GM23338 (cell line): Measurements from ENCODE around the gene FGFR3. TPM values are rescaled to one million over a fixed set of nuclear protein-coding genes. Genes with fewer than 3 reads are reported as not detected.
A peak's percentile ranks its signal among the peaks of the same experiment; 100 is the strongest.

ENCODE experiments used
- ATAC-seq: fragments of 200-7000 bp; cut with Tn5 transposase; 3 replicates; pipeline ENCODE4 v1.9.1; 2020
- DNase-seq: peaks from one replicate; pipeline ENCODE4 v3.0.0-alpha.2; 2015; ENCODE audit warnings: low spot score
- H2AFZ ChIP-seq: fragments of 200-600 bp; sonication (generic); 2 replicates; pipeline ENCODE4 v1.8.0; 2016; ENCODE audit warnings: antibody characterized with exemption, mild to moderate bottlenecking, moderate library complexity
- H3F3A ChIP-seq: fragments of 200-600 bp; sonication (generic); replicated peaks from 2 replicates; pipeline ENCODE4 v1.8.0; 2017; ENCODE audit warnings: antibody characterized with exemption, mixed run types, low read depth
- H3K27ac ChIP-seq: fragments of 200-600 bp; sonication (generic); 2 replicates; pipeline ENCODE4 v1.6.1; 2016; ENCODE audit warnings: low read depth
- H3K27me3 ChIP-seq: fragments of 200-600 bp; sonication (generic); 2 replicates; pipeline ENCODE4 v1.8.0; 2016; ENCODE audit warnings: mild to moderate bottlenecking, mixed run types, moderate library complexity; ENCODE audit not compliant: insufficient read depth
- H3K36me3 ChIP-seq: fragments of 200-600 bp; sonication (generic); 2 replicates; pipeline ENCODE4 v1.8.0; 2016; ENCODE audit warnings: mild to moderate bottlenecking; ENCODE audit not compliant: insufficient read depth
- H3K4me1 ChIP-seq: fragments of 200-600 bp; sonication (generic); 2 replicates; pipeline ENCODE4 v1.8.0; 2016; ENCODE audit warnings: mild to moderate bottlenecking, moderate library complexity; ENCODE audit not compliant: insufficient read depth
- H3K4me2 ChIP-seq: fragments of 200-600 bp; sonication (generic); 2 replicates; pipeline ENCODE4 v1.7.1; 2017; ENCODE audit warnings: mixed run types
- H3K4me3 ChIP-seq: fragments of 200-600 bp; sonication (generic); 2 replicates; pipeline ENCODE4 v1.6.1; 2016; ENCODE audit warnings: mixed run types
- H3K79me2 ChIP-seq: fragments of 200-600 bp; sonication (generic); replicated peaks from 2 replicates; pipeline ENCODE4 v1.8.0; 2017; ENCODE audit warnings: mild to moderate bottlenecking; ENCODE audit not compliant: insufficient read depth
- H3K9me2 ChIP-seq: fragments of 200-600 bp; sonication (generic); 2 replicates; pipeline ENCODE4 v1.8.0; 2017; ENCODE audit not compliant: insufficient read depth
- H4K20me1 ChIP-seq: fragments of 200-600 bp; sonication (generic); replicated peaks from 2 replicates; pipeline ENCODE4 v1.8.0; 2017; ENCODE audit warnings: mild to moderate bottlenecking; ENCODE audit not compliant: insufficient read depth
- H3K27ac Mint-ChIP-seq: 2 replicates; pipeline ENCODE4 v1.8.0; 2020; ENCODE audit warnings: inconsistent platforms, mild to moderate bottlenecking, moderate library complexity, mixed read lengths
- H3K27me3 Mint-ChIP-seq: 3 replicates; pipeline ENCODE4 v1.8.0; 2022; ENCODE audit warnings: low read depth, mild to moderate bottlenecking, moderate library complexity, mixed read lengths, inconsistent platforms; ENCODE audit not compliant: insufficient read depth, poor library complexity
- H3K36me3 Mint-ChIP-seq: 3 replicates; pipeline ENCODE4 v1.8.0; 2021; ENCODE audit warnings: low read depth, mild to moderate bottlenecking, inconsistent platforms, moderate library complexity, mixed read lengths
- H3K4me1 Mint-ChIP-seq: 3 replicates; pipeline ENCODE4 v1.8.0; 2020; ENCODE audit warnings: mild to moderate bottlenecking, inconsistent platforms, mixed read lengths
- H3K4me3 Mint-ChIP-seq: 3 replicates; pipeline ENCODE4 v1.8.0; 2021; ENCODE audit warnings: moderate library complexity, mild to moderate bottlenecking, inconsistent platforms, mixed read lengths
- H3K9me3 Mint-ChIP-seq: 3 replicates; pipeline ENCODE4 v1.8.0; 2020; ENCODE audit warnings: moderate library complexity, mild to moderate bottlenecking, inconsistent platforms, mixed read lengths
- CREB1 ChIP-seq: fragments of 250-450 bp; sonication (Bioruptor Pico); IDR thresholded peaks from 2 replicates; pipeline ENCODE4 v1.5.0; 2020; ENCODE audit warnings: low read depth, mild to moderate bottlenecking, moderate library complexity
- EZH2 ChIP-seq: fragments of 200-600 bp; sonication (generic); IDR thresholded peaks from one replicate; pipeline ENCODE4 v1.8.0; 2017; ENCODE audit warnings: antibody characterized with exemption, mild to moderate bottlenecking, low read depth; ENCODE audit not compliant: unreplicated experiment
- EZH2phosphoT487 ChIP-seq: fragments of 200-600 bp; sonication (generic); IDR thresholded peaks from one replicate; pipeline ENCODE4 v1.8.1; 2018; ENCODE audit warnings: antibody characterized with exemption; ENCODE audit not compliant: unreplicated experiment
- JUNB ChIP-seq: IDR thresholded peaks from one replicate; pipeline ENCODE4 v1.6.1; 2016; ENCODE audit warnings: antibody characterized with exemption; ENCODE audit not compliant: unreplicated experiment
- NANOG ChIP-seq: IDR thresholded peaks from 2 replicates; pipeline ENCODE4 v1.6.1; 2016; ENCODE audit warnings: antibody characterized with exemption, borderline replicate concordance
- POLR2AphosphoS5 ChIP-seq: IDR thresholded peaks from 2 replicates; pipeline ENCODE4 v1.6.1; 2016; ENCODE audit warnings: antibody characterized with exemption, low read depth
- STAT1 ChIP-seq: IDR thresholded peaks from one replicate; pipeline ENCODE4 v1.6.1; 2016; ENCODE audit warnings: antibody characterized with exemption; ENCODE audit not compliant: unreplicated experiment
- ZNF114 ChIP-seq: fragments of 250-450 bp; sonication (Bioruptor Pico); IDR thresholded peaks from 2 replicates; pipeline ENCODE4 v1.5.0; 2020; ENCODE audit warnings: mild to moderate bottlenecking, moderate library complexity
- ZNF331 ChIP-seq: fragments of 250-450 bp; sonication (Bioruptor Pico); IDR thresholded peaks from 2 replicates; pipeline ENCODE4 v1.5.0; 2020; ENCODE audit warnings: low read depth, mild to moderate bottlenecking, moderate library complexity
- polyA plus RNA-seq: library from polyadenylated mRNA; unstranded; fragments of >200 nt; fragmentation: Nextera tagmentation; extraction: Ambion mirVana; gene quantifications from 2 replicates; pipeline ENCODE4 v1.2.1, GENCODE V29; 2016
- total RNA-seq: library from RNA; depleted of rRNA; stranded (reverse); fragments of >200 nt; shearing (Covaris generic); gene quantifications from 2 replicates; pipeline ENCODE4 v1.2.3, GENCODE V29; 2014
- TF ChIP-seq, protein P1 (sequence below): fragments of 250-450 bp; sonication (Bioruptor Pico); IDR thresholded peaks from 2 replicates; pipeline ENCODE4 v1.5.0; 2020; ENCODE audit warnings: mild to moderate bottlenecking, moderate library complexity
- TF ChIP-seq, protein P2 (sequence below): IDR thresholded peaks from 2 replicates; pipeline ENCODE4 v1.6.1; 2016; ENCODE audit warnings: antibody characterized with exemption
- TF ChIP-seq, protein P3 (sequence below): IDR thresholded peaks from one replicate; pipeline ENCODE4 v1.6.1; 2018; ENCODE audit warnings: antibody characterized with exemption; ENCODE audit not compliant: unreplicated experiment
- TF ChIP-seq, protein P4 (sequence below), 2 experiments: fragments of 200-600 bp in 1 of 2; sonication (generic) in 1 of 2; conservative IDR thresholded peaks; 2 replicates each; pipeline versions ENCODE4 v1.5.1 to v1.6.1; 2016 to 2017; ENCODE audit warnings: antibody characterized with exemption in 2 of 2, low read depth in 2 of 2, mild to moderate bottlenecking in 2 of 2, moderate library complexity in 1 of 2

FGFR3 gene
- total and polyA plus RNA-seq, 2 experiments from 2014 or later: 3.6 to 17.4 TPM

DNA sequence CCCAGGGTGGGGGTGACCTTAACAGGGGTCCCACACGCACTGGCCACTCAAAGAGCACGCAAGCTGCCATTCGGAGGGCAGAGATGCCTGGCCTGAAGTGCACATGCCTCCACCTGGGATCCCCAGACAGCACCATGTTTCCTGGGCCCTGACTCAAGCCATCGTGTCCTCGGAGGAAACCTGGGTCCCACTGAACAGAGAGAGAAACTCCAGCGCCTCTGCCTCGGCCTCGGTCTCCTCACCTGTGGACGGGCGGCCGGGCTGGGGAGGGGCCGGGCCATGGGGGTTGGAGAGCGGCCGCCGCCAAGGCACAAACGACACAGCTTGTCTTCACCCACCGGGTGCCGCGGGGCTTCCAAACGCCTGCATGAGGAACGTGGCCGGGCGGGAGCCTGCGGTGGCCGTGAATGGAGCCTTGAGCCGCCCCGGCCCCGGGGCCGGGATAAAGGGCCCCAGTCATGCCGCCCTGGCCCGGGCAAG, 30.0 kb upstream of the FGFR3 start:
- Mint-ChIP-seq H3K9me3 (no peaks in the 10 kb centered on the region; the same call in 2 of the 3 replicates), H3K4me1 (peaks cover 7% of the 10 kb centered on the region), H3K27ac (no peak overlapping the region), H3K4me3 (no peak overlapping the region), H3K27me3 (peaks cover 16% of the 10 kb centered on the region), H3K36me3 (no peaks in the 10 kb centered on the region)
- Histone ChIP-seq H3K27ac (no peak overlapping the region), H3K79me2 (no peaks in the 10 kb centered on the region), H4K20me1 (no peaks in the 10 kb centered on the region), H2AFZ (0 out of 2 replicates have a peak overlapping the region, but pooled peaks have one; percentile 47), H3K27me3 (no peaks in the 10 kb centered on the region), H3K9me2 (no peaks in the 10 kb centered on the region), H3F3A (no peaks in the 10 kb centered on the region), H3K4me3 (no peak overlapping the region), H3K4me1 (peaks cover 18% of the 10 kb centered on the region), H3K4me2 (no peak overlapping the region), H3K36me3 (no peaks in the 10 kb centered on the region)
- DNase-seq (peak; percentile 65), ATAC-seq (peak; percentile 4)
- TF ChIP-seq JUNB (no peak), ZNF331 (CRISPR knock-in tag) (no peak), EZH2phosphoT487 (no peak), STAT1 (no peak), POLR2AphosphoS5 (no peak), ZNF114 (no peak), EZH2 (no peak), NANOG (no peak), CREB1 (no peak)
- TF ChIP-seq, protein P1, sequence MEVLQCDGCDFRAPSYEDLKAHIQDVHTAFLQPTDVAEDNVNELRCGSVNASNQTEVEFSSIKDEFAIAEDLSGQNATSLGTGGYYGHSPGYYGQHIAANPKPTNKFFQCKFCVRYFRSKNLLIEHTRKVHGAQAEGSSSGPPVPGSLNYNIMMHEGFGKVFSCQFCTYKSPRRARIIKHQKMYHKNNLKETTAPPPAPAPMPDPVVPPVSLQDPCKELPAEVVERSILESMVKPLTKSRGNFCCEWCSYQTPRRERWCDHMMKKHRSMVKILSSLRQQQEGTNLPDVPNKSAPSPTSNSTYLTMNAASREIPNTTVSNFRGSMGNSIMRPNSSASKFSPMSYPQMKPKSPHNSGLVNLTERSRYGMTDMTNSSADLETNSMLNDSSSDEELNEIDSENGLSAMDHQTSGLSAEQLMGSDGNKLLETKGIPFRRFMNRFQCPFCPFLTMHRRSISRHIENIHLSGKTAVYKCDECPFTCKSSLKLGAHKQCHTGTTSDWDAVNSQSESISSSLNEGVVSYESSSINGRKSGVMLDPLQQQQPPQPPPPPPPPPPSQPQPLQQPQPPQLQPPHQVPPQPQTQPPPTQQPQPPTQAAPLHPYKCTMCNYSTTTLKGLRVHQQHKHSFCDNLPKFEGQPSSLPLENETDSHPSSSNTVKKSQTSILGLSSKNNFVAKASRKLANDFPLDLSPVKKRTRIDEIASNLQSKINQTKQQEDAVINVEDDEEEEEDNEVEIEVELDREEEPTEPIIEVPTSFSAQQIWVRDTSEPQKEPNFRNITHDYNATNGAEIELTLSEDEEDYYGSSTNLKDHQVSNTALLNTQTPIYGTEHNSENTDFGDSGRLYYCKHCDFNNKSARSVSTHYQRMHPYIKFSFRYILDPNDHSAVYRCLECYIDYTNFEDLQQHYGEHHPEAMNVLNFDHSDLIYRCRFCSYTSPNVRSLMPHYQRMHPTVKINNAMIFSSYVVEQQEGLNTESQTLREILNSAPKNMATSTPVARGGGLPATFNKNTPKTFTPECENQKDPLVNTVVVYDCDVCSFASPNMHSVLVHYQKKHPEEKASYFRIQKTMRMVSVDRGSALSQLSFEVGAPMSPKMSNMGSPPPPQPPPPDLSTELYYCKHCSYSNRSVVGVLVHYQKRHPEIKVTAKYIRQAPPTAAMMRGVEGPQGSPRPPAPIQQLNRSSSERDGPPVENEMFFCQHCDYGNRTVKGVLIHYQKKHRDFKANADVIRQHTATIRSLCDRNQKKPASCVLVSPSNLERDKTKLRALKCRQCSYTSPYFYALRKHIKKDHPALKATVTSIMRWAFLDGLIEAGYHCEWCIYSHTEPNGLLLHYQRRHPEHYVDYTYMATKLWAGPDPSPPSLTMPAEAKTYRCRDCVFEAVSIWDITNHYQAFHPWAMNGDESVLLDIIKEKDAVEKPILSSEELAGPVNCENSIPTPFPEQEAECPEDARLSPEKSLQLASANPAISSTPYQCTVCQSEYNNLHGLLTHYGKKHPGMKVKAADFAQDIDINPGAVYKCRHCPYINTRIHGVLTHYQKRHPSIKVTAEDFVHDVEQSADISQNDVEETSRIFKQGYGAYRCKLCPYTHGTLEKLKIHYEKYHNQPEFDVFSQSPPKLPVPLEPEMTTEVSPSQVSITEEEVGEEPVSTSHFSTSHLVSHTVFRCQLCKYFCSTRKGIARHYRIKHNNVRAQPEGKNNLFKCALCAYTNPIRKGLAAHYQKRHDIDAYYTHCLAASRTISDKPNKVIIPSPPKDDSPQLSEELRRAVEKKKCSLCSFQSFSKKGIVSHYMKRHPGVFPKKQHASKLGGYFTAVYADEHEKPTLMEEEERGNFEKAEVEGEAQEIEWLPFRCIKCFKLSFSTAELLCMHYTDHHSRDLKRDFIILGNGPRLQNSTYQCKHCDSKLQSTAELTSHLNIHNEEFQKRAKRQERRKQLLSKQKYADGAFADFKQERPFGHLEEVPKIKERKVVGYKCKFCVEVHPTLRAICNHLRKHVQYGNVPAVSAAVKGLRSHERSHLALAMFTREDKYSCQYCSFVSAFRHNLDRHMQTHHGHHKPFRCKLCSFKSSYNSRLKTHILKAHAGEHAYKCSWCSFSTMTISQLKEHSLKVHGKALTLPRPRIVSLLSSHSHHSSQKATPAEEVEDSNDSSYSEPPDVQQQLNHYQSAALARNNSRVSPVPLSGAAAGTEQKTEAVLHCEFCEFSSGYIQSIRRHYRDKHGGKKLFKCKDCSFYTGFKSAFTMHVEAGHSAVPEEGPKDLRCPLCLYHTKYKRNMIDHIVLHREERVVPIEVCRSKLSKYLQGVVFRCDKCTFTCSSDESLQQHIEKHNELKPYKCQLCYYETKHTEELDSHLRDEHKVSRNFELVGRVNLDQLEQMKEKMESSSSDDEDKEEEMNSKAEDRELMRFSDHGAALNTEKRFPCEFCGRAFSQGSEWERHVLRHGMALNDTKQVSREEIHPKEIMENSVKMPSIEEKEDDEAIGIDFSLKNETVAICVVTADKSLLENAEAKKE: no peak
- TF ChIP-seq, protein P2, sequence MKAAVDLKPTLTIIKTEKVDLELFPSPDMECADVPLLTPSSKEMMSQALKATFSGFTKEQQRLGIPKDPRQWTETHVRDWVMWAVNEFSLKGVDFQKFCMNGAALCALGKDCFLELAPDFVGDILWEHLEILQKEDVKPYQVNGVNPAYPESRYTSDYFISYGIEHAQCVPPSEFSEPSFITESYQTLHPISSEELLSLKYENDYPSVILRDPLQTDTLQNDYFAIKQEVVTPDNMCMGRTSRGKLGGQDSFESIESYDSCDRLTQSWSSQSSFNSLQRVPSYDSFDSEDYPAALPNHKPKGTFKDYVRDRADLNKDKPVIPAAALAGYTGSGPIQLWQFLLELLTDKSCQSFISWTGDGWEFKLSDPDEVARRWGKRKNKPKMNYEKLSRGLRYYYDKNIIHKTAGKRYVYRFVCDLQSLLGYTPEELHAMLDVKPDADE: no peak
- TF ChIP-seq, protein P3, sequence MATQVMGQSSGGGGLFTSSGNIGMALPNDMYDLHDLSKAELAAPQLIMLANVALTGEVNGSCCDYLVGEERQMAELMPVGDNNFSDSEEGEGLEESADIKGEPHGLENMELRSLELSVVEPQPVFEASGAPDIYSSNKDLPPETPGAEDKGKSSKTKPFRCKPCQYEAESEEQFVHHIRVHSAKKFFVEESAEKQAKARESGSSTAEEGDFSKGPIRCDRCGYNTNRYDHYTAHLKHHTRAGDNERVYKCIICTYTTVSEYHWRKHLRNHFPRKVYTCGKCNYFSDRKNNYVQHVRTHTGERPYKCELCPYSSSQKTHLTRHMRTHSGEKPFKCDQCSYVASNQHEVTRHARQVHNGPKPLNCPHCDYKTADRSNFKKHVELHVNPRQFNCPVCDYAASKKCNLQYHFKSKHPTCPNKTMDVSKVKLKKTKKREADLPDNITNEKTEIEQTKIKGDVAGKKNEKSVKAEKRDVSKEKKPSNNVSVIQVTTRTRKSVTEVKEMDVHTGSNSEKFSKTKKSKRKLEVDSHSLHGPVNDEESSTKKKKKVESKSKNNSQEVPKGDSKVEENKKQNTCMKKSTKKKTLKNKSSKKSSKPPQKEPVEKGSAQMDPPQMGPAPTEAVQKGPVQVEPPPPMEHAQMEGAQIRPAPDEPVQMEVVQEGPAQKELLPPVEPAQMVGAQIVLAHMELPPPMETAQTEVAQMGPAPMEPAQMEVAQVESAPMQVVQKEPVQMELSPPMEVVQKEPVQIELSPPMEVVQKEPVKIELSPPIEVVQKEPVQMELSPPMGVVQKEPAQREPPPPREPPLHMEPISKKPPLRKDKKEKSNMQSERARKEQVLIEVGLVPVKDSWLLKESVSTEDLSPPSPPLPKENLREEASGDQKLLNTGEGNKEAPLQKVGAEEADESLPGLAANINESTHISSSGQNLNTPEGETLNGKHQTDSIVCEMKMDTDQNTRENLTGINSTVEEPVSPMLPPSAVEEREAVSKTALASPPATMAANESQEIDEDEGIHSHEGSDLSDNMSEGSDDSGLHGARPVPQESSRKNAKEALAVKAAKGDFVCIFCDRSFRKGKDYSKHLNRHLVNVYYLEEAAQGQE: no peak
- TF ChIP-seq, protein P4, sequence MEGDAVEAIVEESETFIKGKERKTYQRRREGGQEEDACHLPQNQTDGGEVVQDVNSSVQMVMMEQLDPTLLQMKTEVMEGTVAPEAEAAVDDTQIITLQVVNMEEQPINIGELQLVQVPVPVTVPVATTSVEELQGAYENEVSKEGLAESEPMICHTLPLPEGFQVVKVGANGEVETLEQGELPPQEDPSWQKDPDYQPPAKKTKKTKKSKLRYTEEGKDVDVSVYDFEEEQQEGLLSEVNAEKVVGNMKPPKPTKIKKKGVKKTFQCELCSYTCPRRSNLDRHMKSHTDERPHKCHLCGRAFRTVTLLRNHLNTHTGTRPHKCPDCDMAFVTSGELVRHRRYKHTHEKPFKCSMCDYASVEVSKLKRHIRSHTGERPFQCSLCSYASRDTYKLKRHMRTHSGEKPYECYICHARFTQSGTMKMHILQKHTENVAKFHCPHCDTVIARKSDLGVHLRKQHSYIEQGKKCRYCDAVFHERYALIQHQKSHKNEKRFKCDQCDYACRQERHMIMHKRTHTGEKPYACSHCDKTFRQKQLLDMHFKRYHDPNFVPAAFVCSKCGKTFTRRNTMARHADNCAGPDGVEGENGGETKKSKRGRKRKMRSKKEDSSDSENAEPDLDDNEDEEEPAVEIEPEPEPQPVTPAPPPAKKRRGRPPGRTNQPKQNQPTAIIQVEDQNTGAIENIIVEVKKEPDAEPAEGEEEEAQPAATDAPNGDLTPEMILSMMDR (conservative IDR thresholded peaks at IDR 0.05; ENCODE audit: low read depth in 2 of 2): no peak
